ENCODE measurements around the gene HPX.

DNA sequence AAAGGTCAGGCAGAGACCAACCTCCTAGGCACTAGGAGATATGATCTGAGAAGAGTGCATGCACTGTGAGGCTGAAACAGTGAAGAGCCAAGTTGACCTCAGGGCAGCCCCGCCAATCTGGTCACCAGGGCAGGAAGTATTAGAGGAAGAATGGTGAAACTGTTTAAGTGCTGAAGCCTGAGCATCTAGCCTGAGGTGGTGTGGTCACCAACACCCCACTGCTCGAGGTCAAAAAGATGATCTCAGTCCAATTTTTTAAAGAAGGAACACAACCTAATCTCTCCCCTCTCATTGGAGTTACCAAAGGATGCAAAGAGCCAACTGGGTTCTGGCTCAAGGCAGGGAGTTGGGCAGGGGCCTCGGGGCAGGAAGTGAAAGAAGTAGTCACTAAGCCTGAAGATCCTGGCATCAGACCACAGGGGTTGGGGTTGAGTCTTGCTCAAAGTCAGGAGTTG is 25.9 kb downstream of the HPX start:
- TF ChIP-seq, protein P1, sequence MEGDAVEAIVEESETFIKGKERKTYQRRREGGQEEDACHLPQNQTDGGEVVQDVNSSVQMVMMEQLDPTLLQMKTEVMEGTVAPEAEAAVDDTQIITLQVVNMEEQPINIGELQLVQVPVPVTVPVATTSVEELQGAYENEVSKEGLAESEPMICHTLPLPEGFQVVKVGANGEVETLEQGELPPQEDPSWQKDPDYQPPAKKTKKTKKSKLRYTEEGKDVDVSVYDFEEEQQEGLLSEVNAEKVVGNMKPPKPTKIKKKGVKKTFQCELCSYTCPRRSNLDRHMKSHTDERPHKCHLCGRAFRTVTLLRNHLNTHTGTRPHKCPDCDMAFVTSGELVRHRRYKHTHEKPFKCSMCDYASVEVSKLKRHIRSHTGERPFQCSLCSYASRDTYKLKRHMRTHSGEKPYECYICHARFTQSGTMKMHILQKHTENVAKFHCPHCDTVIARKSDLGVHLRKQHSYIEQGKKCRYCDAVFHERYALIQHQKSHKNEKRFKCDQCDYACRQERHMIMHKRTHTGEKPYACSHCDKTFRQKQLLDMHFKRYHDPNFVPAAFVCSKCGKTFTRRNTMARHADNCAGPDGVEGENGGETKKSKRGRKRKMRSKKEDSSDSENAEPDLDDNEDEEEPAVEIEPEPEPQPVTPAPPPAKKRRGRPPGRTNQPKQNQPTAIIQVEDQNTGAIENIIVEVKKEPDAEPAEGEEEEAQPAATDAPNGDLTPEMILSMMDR (IDR thresholded peaks at IDR 0.05 in 8 of 11, conservative IDR thresholded peaks at IDR 0.05 in 3 of 11) = no peak
- TF ChIP-seq POLR2A (IDR thresholded peaks at IDR 0.05) = no peak
- TF ChIP-seq POLR2AphosphoS5 (IDR thresholded peaks at IDR 0.05) = no peak
